K562 (cell line): ENCODE measurements around the gene VWA7. TPM values are rescaled to one million over a fixed set of nuclear protein-coding genes. Genes with fewer than 3 reads are reported as not detected.

Source experiments
- BACH1 ChIP-seq: fragments of 200-800 bp; sonication (Bioruptor generic); IDR thresholded peaks from 2 replicates; pipeline ENCODE4 v1.6.1; 2016; ENCODE audit warnings: missing genetic modification characterization, missing compliant biosample characterization
- CHCHD3 ChIP-seq: fragments of 250-450 bp; sonication (Bioruptor Pico); IDR thresholded peaks from 2 replicates; pipeline ENCODE4 v2.1.2; 2022; ENCODE audit warnings: mild to moderate bottlenecking
- EGR1 ChIP-seq: fragments of 450-650 bp; conservative IDR thresholded peaks from 2 replicates; pipeline ENCODE4 v1.6.1; 2017; ENCODE audit warnings: mild to moderate bottlenecking
- HIVEP1 ChIP-seq: fragments of 250-450 bp; sonication (Bioruptor Pico); IDR thresholded peaks from 2 replicates; pipeline ENCODE4 v1.4.0; 2020; ENCODE audit warnings: mild to moderate bottlenecking
- HNRNPK ChIP-seq: fragments of 200-400 bp; formaldehyde crosslinking; IDR thresholded peaks from one replicate; pipeline ENCODE4 v1.6.1; 2018; ENCODE audit warnings: mild to moderate bottlenecking, low read depth, low read length; ENCODE audit not compliant: poor library complexity, severe bottlenecking
- NR2C2 ChIP-seq, 2 experiments: fragments of 200-800 bp in 1 of 2; sonication (Bioruptor generic) in 1 of 2; sonication (generic) in 1 of 2; formaldehyde crosslinking in 1 of 2; IDR thresholded peaks; 2 replicates each; pipeline versions ENCODE4 v1.6.1 to v1.8.0; 2016 to 2022; ENCODE audit warnings: mild to moderate bottlenecking in 1 of 2, missing compliant biosample characterization in 1 of 2, missing genetic modification characterization in 1 of 2, missing genetic modification reagents in 1 of 2
- PTTG1 ChIP-seq: fragments of 450-650 bp; IDR thresholded peaks from 2 replicates; pipeline ENCODE4 v1.6.1; 2016; ENCODE audit warnings: low read depth, mild to moderate bottlenecking, missing genetic modification characterization, missing compliant biosample characterization
- PURB ChIP-seq: sonication (generic); formaldehyde crosslinking; IDR thresholded peaks from 2 replicates; pipeline ENCODE4 v1.9.0; 2021; ENCODE audit warnings: low read depth, mild to moderate bottlenecking, missing genetic modification reagents
- RHOXF2B ChIP-seq: fragments of 250-450 bp; sonication (Bioruptor Pico); conservative IDR thresholded peaks from 2 replicates; pipeline ENCODE4 v1.5.1; 2021
- SMARCC2 ChIP-seq: fragments of 450-650 bp; IDR thresholded peaks from 2 replicates; pipeline ENCODE4 v1.6.1; 2017; ENCODE audit warnings: antibody characterized with exemption, moderate library complexity, mild to moderate bottlenecking, low read depth
- polyA plus RNA-seq, 8 experiments: library from polyadenylated mRNA; depleted of rRNA in 4 of 8; stranded (reverse) in 5 of 8; unstranded in 3 of 8; fragments of >200 nt; fragmentation: Nextera tagmentation in 2 of 8; fragmentation: Illumina TruSeq in 1 of 8; extraction: Ambion mirVana in 2 of 8; extraction: Trizol in 1 of 8; gene quantifications; 2 replicates each; pipeline versions ENCODE4 v1.2.1 to v1.2.3, GENCODE V29; 2011 to 2014; ENCODE audit warnings: inconsistent platforms in 1 of 8, missing spikeins in 1 of 8
- total RNA-seq, 7 experiments: library from RNA; depleted of rRNA in 6 of 7; stranded (reverse); fragments of >200 nt in 6 of 7; fragmentation: Illumina TruSeq in 2 of 7; extraction: Trizol in 2 of 7; gene quantifications; 2 replicates each; pipeline versions ENCODE4 v1.2.1 to v1.2.3, GENCODE V29; 2011 to 2021; ENCODE audit warnings: low replicate concordance in 1 of 7
- TF ChIP-seq, protein P1 (sequence below): fragments of 250-450 bp; sonication (Bioruptor Pico); IDR thresholded peaks from 2 replicates; pipeline ENCODE4 v1.9.0; 2021; ENCODE audit warnings: mild to moderate bottlenecking, inconsistent platforms
- TF ChIP-seq, protein P2 (sequence below): fragments of 450-650 bp; IDR thresholded peaks from 2 replicates; pipeline ENCODE4 v1.6.1; 2016; ENCODE audit warnings: antibody characterized with exemption
- TF ChIP-seq, protein P3 (sequence below): fragments of 250-450 bp; sonication (Bioruptor Pico); IDR thresholded peaks from 2 replicates; pipeline ENCODE4 v1.4.0; 2020; ENCODE audit warnings: mild to moderate bottlenecking, moderate library complexity

The VWA7 gene
- total and polyA plus RNA-seq, 9 of the 15 experiments (the other 6 are each of a cell fraction or from before 2014, with no cell fraction given) = 0.18 to 2.9 (median 0.95) TPM

DNA sequence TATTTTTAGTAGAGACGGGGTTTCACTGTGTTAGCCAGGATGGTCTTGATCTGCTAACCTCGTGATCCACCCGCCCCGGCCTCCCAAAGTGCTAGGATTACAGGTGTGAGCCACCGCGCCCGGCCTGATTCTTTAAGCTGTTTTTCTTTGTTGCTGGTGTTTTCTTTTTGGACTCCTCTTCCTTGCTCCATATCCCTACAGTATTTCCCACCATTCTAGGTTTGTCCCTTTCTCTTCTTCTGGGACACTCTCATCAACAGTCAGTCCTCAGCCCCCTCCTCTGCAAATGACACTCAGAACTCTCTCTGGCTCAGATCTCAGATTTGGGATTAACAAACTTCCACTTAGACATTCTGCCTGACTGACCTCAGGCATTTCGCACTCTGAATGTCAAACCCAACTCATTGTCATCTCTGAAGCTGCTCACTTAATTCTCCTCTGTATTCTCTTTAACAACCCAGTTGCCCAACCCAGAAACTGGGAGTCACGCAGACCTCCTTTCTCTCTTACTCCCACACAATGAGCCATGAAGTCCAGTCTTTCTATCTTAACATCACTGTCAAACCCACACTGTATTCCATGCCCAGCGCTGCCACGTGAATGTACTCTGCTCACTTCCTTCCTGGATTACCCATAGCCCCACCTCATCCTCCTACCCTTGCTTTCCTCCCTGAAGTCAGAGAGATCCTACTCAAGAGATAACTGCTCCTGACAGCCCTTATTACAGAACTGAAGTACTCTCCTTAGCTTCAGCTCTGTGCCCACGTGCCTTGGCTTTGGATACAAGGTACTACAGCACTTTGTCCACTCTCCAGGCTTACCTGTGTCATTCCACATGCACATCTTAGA is 51.4 kb downstream of the VWA7 start (continued):
- TF ChIP-seq, protein P1, sequence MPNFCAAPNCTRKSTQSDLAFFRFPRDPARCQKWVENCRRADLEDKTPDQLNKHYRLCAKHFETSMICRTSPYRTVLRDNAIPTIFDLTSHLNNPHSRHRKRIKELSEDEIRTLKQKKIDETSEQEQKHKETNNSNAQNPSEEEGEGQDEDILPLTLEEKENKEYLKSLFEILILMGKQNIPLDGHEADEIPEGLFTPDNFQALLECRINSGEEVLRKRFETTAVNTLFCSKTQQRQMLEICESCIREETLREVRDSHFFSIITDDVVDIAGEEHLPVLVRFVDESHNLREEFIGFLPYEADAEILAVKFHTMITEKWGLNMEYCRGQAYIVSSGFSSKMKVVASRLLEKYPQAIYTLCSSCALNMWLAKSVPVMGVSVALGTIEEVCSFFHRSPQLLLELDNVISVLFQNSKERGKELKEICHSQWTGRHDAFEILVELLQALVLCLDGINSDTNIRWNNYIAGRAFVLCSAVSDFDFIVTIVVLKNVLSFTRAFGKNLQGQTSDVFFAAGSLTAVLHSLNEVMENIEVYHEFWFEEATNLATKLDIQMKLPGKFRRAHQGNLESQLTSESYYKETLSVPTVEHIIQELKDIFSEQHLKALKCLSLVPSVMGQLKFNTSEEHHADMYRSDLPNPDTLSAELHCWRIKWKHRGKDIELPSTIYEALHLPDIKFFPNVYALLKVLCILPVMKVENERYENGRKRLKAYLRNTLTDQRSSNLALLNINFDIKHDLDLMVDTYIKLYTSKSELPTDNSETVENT (CRISPR knock-in tag) = 0 out of 2 replicates have a peak, but pooled peaks have one; percentile 7
- TF ChIP-seq EGR1 = peak; percentile 70
- TF ChIP-seq PTTG1 (tag) = no peak
- TF ChIP-seq CHCHD3 = no peak
- TF ChIP-seq, protein P2, sequence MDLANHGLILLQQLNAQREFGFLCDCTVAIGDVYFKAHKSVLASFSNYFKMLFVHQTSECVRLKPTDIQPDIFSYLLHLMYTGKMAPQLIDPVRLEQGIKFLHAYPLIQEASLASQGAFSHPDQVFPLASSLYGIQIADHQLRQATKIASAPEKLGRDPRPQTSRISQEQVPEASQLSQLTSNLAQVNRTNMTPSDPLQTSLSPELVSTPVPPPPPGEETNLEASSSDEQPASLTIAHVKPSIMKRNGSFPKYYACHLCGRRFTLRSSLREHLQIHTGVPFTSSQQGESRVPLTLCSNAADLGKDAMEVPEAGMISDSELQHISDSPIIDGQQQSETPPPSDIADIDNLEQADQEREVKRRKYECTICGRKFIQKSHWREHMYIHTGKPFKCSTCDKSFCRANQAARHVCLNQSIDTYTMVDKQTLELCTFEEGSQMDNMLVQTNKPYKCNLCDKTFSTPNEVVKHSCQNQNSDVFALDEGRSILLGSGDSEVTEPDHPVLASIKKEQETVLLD = peak; percentile 74; the same call in 1 of the 2 replicates
- TF ChIP-seq HNRNPK = no peak
- peak; percentile 76; the same call in 1 of the 2 replicates for TF ChIP-seq HIVEP1
- no peak for TF ChIP-seq PURB
- TF ChIP-seq RHOXF2B = 0 out of 2 replicates have a peak, but pooled peaks have one; percentile 58
- TF ChIP-seq BACH1 = peak; percentile 40; the same call in 1 of the 2 replicates
- peak; percentile 52; the same call in 1 of the 2 replicates for TF ChIP-seq SMARCC2
- no peak for TF ChIP-seq NR2C2 (CRISPR knock-in tag; IDR thresholded peaks at IDR 0.05)
- TF ChIP-seq NR2C2 (tag; IDR thresholded peaks at IDR 0.05) = peak; percentile 51; the same call in 1 of the 2 replicates
- TF ChIP-seq, protein P3, sequence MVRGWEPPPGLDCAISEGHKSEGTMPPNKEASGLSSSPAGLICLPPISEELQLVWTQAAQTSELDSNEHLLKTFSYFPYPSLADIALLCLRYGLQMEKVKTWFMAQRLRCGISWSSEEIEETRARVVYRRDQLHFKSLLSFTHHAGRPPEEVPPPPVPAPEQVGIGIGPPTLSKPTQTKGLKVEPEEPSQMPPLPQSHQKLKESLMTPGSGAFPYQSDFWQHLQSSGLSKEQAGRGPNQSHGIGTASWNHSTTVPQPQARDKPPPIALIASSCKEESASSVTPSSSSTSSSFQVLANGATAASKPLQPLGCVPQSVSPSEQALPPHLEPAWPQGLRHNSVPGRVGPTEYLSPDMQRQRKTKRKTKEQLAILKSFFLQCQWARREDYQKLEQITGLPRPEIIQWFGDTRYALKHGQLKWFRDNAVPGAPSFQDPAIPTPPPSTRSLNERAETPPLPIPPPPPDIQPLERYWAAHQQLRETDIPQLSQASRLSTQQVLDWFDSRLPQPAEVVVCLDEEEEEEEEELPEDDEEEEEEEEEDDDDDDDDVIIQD (CRISPR knock-in tag) = peak; percentile 47; the same call in 1 of the 2 replicates
